K562 (cell line): ENCODE data around the gene ALDOB. TPM values are rescaled to one million over a fixed set of nuclear protein-coding genes. Genes with fewer than 3 reads are reported as not detected.

Source experiments
- ARID4B ChIP-seq: sonication (generic); formaldehyde crosslinking; IDR thresholded peaks from 2 replicates; pipeline ENCODE4 v1.8.0; 2022; ENCODE audit warnings: mild to moderate bottlenecking, missing genetic modification reagents
- ARNT ChIP-seq, 2 experiments: fragments of 450-650 bp; IDR thresholded peaks; 2 replicates each; pipeline ENCODE4 v1.6.1; 2016; ENCODE audit warnings: mild to moderate bottlenecking in 1 of 2
- CTCF ChIP-seq, 3 experiments: IDR thresholded peaks in 2 of 3; conservative IDR thresholded peaks in 1 of 3; 2 replicates each; pipeline ENCODE4 v1.5.1; 2011 to 2012; ENCODE audit warnings: low read length in 3 of 3, mild to moderate bottlenecking in 3 of 3, control low read depth in 2 of 3, improper control_type of control experiment in 1 of 3, inconsistent platforms in 1 of 3, low read depth in 1 of 3, mixed read lengths in 1 of 3, moderate library complexity in 1 of 3; ENCODE audit not compliant: insufficient read depth in 2 of 3
- MNT ChIP-seq, 2 experiments: fragments of 450-650 bp; conservative IDR thresholded peaks; 2 replicates each; pipeline ENCODE4 v1.6.1; 2017; ENCODE audit warnings: mild to moderate bottlenecking in 2 of 2, moderate library complexity in 2 of 2
- NFE2L1 ChIP-seq: fragments of 450-650 bp; IDR thresholded peaks from 2 replicates; pipeline ENCODE4 v1.6.1; 2016; ENCODE audit warnings: missing genetic modification characterization, low read depth, mild to moderate bottlenecking, missing compliant biosample characterization, moderate library complexity, borderline replicate concordance
- PHTF2 ChIP-seq: fragments of 250-450 bp; sonication (Bioruptor Pico); IDR thresholded peaks from 2 replicates; pipeline ENCODE4 v1.5.0; 2021; ENCODE audit warnings: mild to moderate bottlenecking
- RBM34 ChIP-seq: fragments of 200-400 bp; formaldehyde crosslinking; IDR thresholded peaks from 2 replicates; pipeline ENCODE4 v1.6.1; 2018; ENCODE audit warnings: low read length, borderline replicate concordance; ENCODE audit not compliant: insufficient read depth
- RERE ChIP-seq: sonication (generic); formaldehyde crosslinking; IDR thresholded peaks from 2 replicates; pipeline ENCODE4 v1.8.0; 2023; ENCODE audit warnings: missing genetic modification reagents, mild to moderate bottlenecking, borderline replicate concordance
- SREBF2 ChIP-seq: sonication (generic); formaldehyde crosslinking; IDR thresholded peaks from 2 replicates; pipeline ENCODE4 v1.4.0; 2020; ENCODE audit warnings: mild to moderate bottlenecking, missing genetic modification reagents
- ZBED1 ChIP-seq: IDR thresholded peaks from 2 replicates; pipeline ENCODE4 v1.6.1; 2014
- polyA plus RNA-seq, 8 experiments: library from polyadenylated mRNA; depleted of rRNA in 4 of 8; stranded (reverse) in 5 of 8; unstranded in 3 of 8; fragments of >200 nt; fragmentation: Nextera tagmentation in 2 of 8; fragmentation: Illumina TruSeq in 1 of 8; extraction: Ambion mirVana in 2 of 8; extraction: Trizol in 1 of 8; gene quantifications; 2 replicates each; pipeline versions ENCODE4 v1.2.1 to v1.2.3, GENCODE V29; 2011 to 2014; ENCODE audit warnings: inconsistent platforms in 1 of 8, missing spikeins in 1 of 8
- total RNA-seq, 7 experiments: library from RNA; depleted of rRNA in 6 of 7; stranded (reverse); fragments of >200 nt in 6 of 7; fragmentation: Illumina TruSeq in 2 of 7; extraction: Trizol in 2 of 7; gene quantifications; 2 replicates each; pipeline versions ENCODE4 v1.2.1 to v1.2.3, GENCODE V29; 2011 to 2021; ENCODE audit warnings: low replicate concordance in 1 of 7

The ALDOB gene
- total and polyA plus RNA-seq, 9 of the 15 experiments (the other 6 are each of a cell fraction or from before 2014, with no cell fraction given) = 0.80 TPM; not detected in 8

GRCh38 chr9:101449071-101449721 lies 13.6 kb upstream of the ALDOB start (continued):
- TF ChIP-seq RERE (CRISPR knock-in tag) (no peak), ARID4B (0 out of 2 replicates have a peak, but pooled peaks have one; percentile 41), CTCF (IDR thresholded peaks at IDR 0.05 in 2 of 3, conservative IDR thresholded peaks at IDR 0.05 in 1 of 3; ENCODE audit: insufficient read depth in 2 of 3, low read depth in 1 of 3, low read length in 3 of 3) (peak; percentile 65 to 85 (median 80)), RBM34 (no peak), NFE2L1 (no peak), ARNT (IDR thresholded peaks at IDR 0.05) (no peak), MNT (conservative IDR thresholded peaks at IDR 0.05) (peak in 1 of 2 experiments; percentile 36; a peak in 1 of 4 replicates), PHTF2 (no peak), ZBED1 (no peak), SREBF2 (CRISPR knock-in tag) (no peak)
